A549 (cell line): ENCODE measurements around the gene EXOC2. TPM values are rescaled to one million over a fixed set of nuclear protein-coding genes. Genes with fewer than 3 reads are reported as not detected.

ENCODE experiments used
- ATAC-seq, 2 experiments: fragments of 200-7000 bp in 1 of 2; fragments of >200 bp in 1 of 2; cut with Nextera tagmentation in 1 of 2; cut with Tn5 transposase in 1 of 2; 3 replicates each; pipeline versions ENCODE4 v1.8.0 to v1.9.1; 2018 to 2020; ENCODE audit warnings: mild to moderate bottlenecking in 1 of 2, moderate library complexity in 1 of 2
- CTCF ChIA-PET: fragments of 300-600 bp; sonication (Branson Sonifier 250); formaldehyde crosslinking; extraction: SDS; loops from one replicate; lab custom pipeline; 2021; ENCODE audit warnings: antibody characterized with exemption, inconsistent platforms; lab: Yijun Ruan, JAX
- POLR2A ChIA-PET: fragments of 350-600 bp; formaldehyde crosslinking; extraction: SDS; loops from one replicate; lab custom pipeline; 2021; ENCODE audit warnings: antibody characterized with exemption, inconsistent platforms; lab: Yijun Ruan, JAX
- DNase-seq, 2 experiments: peaks; one replicate each; pipeline versions ENCODE4 v3.0.0 to v3.0.0-alpha.2; 2011 to 2016; ENCODE audit warnings: low read depth in 1 of 2, low spot score in 1 of 2
- FAIRE-seq: peaks from 2 replicates; lab custom pipeline; 2011; peaks lifted over from hg19 to GRCh38; lab: Jason Lieb, UNC
- H3K27ac ChIP-seq, 2 experiments: fragments of >200 bp; sonication (Bioruptor Twin); formaldehyde crosslinking; 3 replicates each; pipeline ENCODE4 v1.5.1; 2016 to 2017
- H3K4me1 ChIP-seq: fragments of >200 bp; sonication (Bioruptor Twin); formaldehyde crosslinking; 3 replicates; pipeline ENCODE4 v1.6.1; 2016
- H3K4me2 ChIP-seq: fragments of >200 bp; sonication (Bioruptor Twin); formaldehyde crosslinking; 3 replicates; pipeline ENCODE4 v1.6.1; 2016
- H3K4me3 ChIP-seq: fragments of >200 bp; sonication (Bioruptor Twin); formaldehyde crosslinking; 3 replicates; pipeline ENCODE4 v1.5.1; 2016
- H3K9me3 ChIP-seq: fragments of >200 bp; sonication (Bioruptor Twin); formaldehyde crosslinking; 3 replicates; pipeline ENCODE4 v1.6.1; 2016
- CBX2 ChIP-seq: fragments of 200-600 bp; sonication (generic); IDR thresholded peaks from 2 replicates; pipeline ENCODE4 v1.6.1; 2016; ENCODE audit warnings: low read depth, mild to moderate bottlenecking, borderline replicate concordance
- CBX8 ChIP-seq: fragments of 200-600 bp; sonication (generic); IDR thresholded peaks from 2 replicates; pipeline ENCODE4 v1.6.1; 2016
- CHD4 ChIP-seq: fragments of 200-600 bp; sonication (generic); IDR thresholded peaks from 2 replicates; pipeline ENCODE4 v1.6.1; 2016; ENCODE audit warnings: antibody characterized with exemption, mild to moderate bottlenecking, borderline replicate concordance
- EP300 ChIP-seq, 2 experiments: fragments of >200 bp; sonication (Bioruptor Twin); formaldehyde crosslinking; IDR thresholded peaks; 2 replicates in 1 of 2; 3 replicates in 1 of 2; pipeline ENCODE4 v1.6.1; 2016 to 2017
- FOSB ChIP-seq: fragments of 250-450 bp; sonication (Bioruptor Pico); IDR thresholded peaks from 2 replicates; pipeline ENCODE4 v1.5.0; 2020; ENCODE audit warnings: mild to moderate bottlenecking, moderate library complexity
- FOXS1 ChIP-seq: fragments of 250-450 bp; sonication (Bioruptor Pico); IDR thresholded peaks from 2 replicates; pipeline ENCODE4 v1.5.0; 2020; ENCODE audit warnings: mild to moderate bottlenecking, moderate library complexity
- GATA3 ChIP-seq: IDR thresholded peaks from 2 replicates; pipeline ENCODE4 v1.6.1; 2012; ENCODE audit warnings: borderline replicate concordance
- HEYL ChIP-seq: fragments of 250-450 bp; sonication (Bioruptor Pico); IDR thresholded peaks from 2 replicates; pipeline ENCODE4 v1.8.0; 2021; ENCODE audit warnings: mild to moderate bottlenecking, moderate library complexity
- HOXA7 ChIP-seq: fragments of 250-450 bp; sonication (Bioruptor Pico); IDR thresholded peaks from 2 replicates; pipeline ENCODE4 v1.5.0; 2020; ENCODE audit warnings: mild to moderate bottlenecking, moderate library complexity
- HOXB13 ChIP-seq: fragments of 250-450 bp; sonication (Bioruptor Pico); IDR thresholded peaks from 2 replicates; pipeline ENCODE4 v1.5.0; 2020; ENCODE audit warnings: low read depth, mild to moderate bottlenecking, moderate library complexity
- KDM1A ChIP-seq: fragments of 200-600 bp; sonication (generic); IDR thresholded peaks from 2 replicates; pipeline ENCODE4 v1.6.1; 2016; ENCODE audit warnings: low read depth, mild to moderate bottlenecking
- MAFK ChIP-seq: fragments of 450-650 bp; IDR thresholded peaks from 2 replicates; pipeline ENCODE4 v1.6.1; 2014; ENCODE audit not compliant: partially characterized antibody
- MAZ ChIP-seq: fragments of 150-350 bp; IDR thresholded peaks from 2 replicates; pipeline ENCODE4 v1.6.1; 2014; ENCODE audit warnings: antibody characterized with exemption, low read depth, low read length, borderline replicate concordance
- MYC ChIP-seq: IDR thresholded peaks from 2 replicates; pipeline ENCODE4 v1.6.1; 2012; ENCODE audit warnings: mild to moderate bottlenecking, inconsistent platforms, low read length, improper control_type of control experiment, borderline replicate concordance
- RFX5 ChIP-seq: fragments of 450-650 bp; IDR thresholded peaks from 2 replicates; pipeline ENCODE4 v1.7.1; 2014; ENCODE audit warnings: antibody characterized with exemption, mild to moderate bottlenecking, moderate library complexity
- SMC3 ChIP-seq: fragments of >200 bp; sonication (Bioruptor Twin); formaldehyde crosslinking; IDR thresholded peaks from 3 replicates; pipeline ENCODE4 v1.6.1; 2018; ENCODE audit warnings: inconsistent platforms
- TFCP2L1 ChIP-seq: fragments of 250-450 bp; sonication (Bioruptor Pico); IDR thresholded peaks from 2 replicates; pipeline ENCODE4 v1.5.0; 2021; ENCODE audit warnings: mild to moderate bottlenecking
- TP53 ChIP-seq: fragments of 250-450 bp; sonication (Bioruptor Pico); IDR thresholded peaks from 2 replicates; pipeline ENCODE4 v1.5.0; 2021; ENCODE audit warnings: mild to moderate bottlenecking, moderate library complexity
- ZSCAN20 ChIP-seq: fragments of 250-450 bp; sonication (Bioruptor Pico); IDR thresholded peaks from 2 replicates; pipeline ENCODE4 v1.8.0; 2022; ENCODE audit warnings: mild to moderate bottlenecking, moderate library complexity
- WGBS: methylation state at CpG from one replicate; pipeline ENCODE4 v1.1.6; 2017; ENCODE audit errors: missing lambda C conversion rate; 5-methylcytosine and 5-hydroxymethylcytosine counted together
- polyA plus RNA-seq, 4 experiments: library from polyadenylated mRNA; depleted of rRNA in 3 of 4; stranded (reverse); fragments of >200 nt; fragmentation: RNase III in 1 of 4; extraction: RNeasy Plus Mini Kit Qiagen cat#74134 plus additional on column Dnase treatment in 1 of 4; gene quantifications; 2 replicates in 3 of 4; 3 replicates in 1 of 4; pipeline ENCODE4 v1.2.3, GENCODE V29; 2011 to 2017
- TF ChIP-seq, protein P1 (sequence below): fragments of 250-450 bp; sonication (Bioruptor Pico); IDR thresholded peaks from 2 replicates; pipeline ENCODE4 v1.5.0; 2020; ENCODE audit warnings: low read depth, mild to moderate bottlenecking, moderate library complexity
- TF ChIP-seq, protein P2 (sequence below): IDR thresholded peaks from 2 replicates; pipeline ENCODE4 v1.6.1; 2012
- TF ChIP-seq, protein P3 (sequence below): fragments of 250-450 bp; sonication (Bioruptor Pico); IDR thresholded peaks from 2 replicates; pipeline ENCODE4 v1.5.0; 2021; ENCODE audit warnings: mild to moderate bottlenecking, moderate library complexity, borderline replicate concordance
- TF ChIP-seq, protein P4 (sequence below): IDR thresholded peaks from 2 replicates; pipeline ENCODE4 v1.6.1; 2012
- TF ChIP-seq, protein P5 (sequence below): fragments of 150-350 bp; IDR thresholded peaks from 2 replicates; pipeline ENCODE4 v1.6.1; 2014; ENCODE audit warnings: low read depth, mild to moderate bottlenecking, low read length
- TF ChIP-seq, protein P6 (sequence below): fragments of >200 bp; sonication (Bioruptor Twin); formaldehyde crosslinking; IDR thresholded peaks from 3 replicates; pipeline ENCODE4 v1.6.1; 2016
- TF ChIP-seq, protein P7 (sequence below): fragments of >200 bp; sonication (Bioruptor Twin); formaldehyde crosslinking; IDR thresholded peaks from 3 replicates; pipeline ENCODE4 v1.5.1; 2016

EXOC2 gene
- polyA plus RNA-seq, 2 of the 4 experiments (the other 2 are of a cell fraction), result 13.3 to 22.9 TPM

DNA sequence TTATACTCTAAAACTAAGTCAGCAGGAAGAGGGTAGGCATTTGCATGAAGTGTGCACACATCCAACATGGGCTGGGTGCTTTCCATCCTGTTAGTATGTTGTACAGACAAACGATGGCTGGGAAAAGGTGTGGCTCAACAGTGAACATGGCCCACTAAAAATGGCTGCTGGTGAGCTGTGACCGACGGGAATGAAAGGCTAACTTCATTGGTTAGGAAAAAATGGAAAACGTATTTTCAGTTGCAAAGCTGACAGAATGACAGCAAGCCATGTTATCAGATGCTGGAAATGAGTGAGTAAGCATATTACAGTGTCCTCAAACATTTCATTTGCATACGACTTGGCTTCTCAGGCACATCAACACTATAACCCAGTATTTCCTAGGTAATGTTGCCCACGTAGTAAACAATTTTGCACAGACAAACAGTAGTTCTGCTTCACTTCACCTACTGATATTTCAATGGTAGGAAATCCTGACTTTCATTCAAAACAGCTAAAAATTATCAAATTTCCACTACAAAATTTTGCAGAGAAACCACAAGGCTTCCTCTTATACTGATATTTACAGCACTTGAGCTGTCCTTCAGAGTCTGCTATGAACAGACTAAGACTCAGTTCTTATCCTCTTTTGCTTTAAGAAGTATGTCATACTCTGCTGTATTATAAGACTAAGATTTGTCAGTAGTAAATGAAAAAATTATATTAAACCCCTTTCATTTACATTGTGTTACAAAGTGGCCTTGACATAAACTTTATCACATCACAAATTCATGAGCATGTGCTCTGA, 202.5 kb downstream of the EXOC2 start:
- no peak for ATAC-seq
- WGBS, result 83% methylated on average over 6 of the region's 6 CpGs

DNA sequence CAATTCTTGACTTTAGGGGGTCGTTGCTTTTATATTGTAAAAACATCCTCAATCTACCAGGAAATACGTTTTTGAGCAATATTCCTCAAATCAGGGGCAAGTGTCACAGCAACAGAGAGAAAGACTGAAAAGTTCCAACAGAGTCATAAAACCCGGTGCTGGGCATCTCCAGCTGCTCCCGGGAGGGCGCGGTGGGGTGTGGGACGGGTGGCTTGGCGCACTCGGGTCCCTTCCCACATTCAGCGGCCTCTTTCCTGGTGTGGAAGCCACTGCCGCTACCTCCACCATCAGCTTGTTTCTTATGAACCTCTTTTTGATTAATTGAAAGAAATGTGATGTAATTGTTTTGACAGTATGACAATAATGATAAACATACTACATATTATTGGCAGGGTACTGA, 203.2 kb downstream of the EXOC2 start:
- Histone ChIP-seq H3K4me1 (no peaks in the 10 kb centered on the region), H3K4me3 (no peak overlapping the region), H3K9me3 (no peaks in the 10 kb centered on the region), H3K27ac (no peak overlapping the region), H3K4me2 (no peak overlapping the region)
- no peak for DNase-seq
- CTCF ChIA-PET, result no interaction called here
- FAIRE-seq, result no peak
- WGBS, result 85% methylated on average over 11 of the region's 11 CpGs
- ATAC-seq, result no peak
- POLR2A ChIA-PET, result no interaction called here
- TF ChIP-seq RFX5 (no peak), SMC3 (no peak), KDM1A (no peak), HOXA7 (CRISPR knock-in tag) (no peak), MAZ (no peak), GATA3 (no peak), EP300 (IDR thresholded peaks at IDR 0.05) (no peak), FOSB (CRISPR knock-in tag) (no peak), CBX2 (no peak)
- TF ChIP-seq, protein P1, sequence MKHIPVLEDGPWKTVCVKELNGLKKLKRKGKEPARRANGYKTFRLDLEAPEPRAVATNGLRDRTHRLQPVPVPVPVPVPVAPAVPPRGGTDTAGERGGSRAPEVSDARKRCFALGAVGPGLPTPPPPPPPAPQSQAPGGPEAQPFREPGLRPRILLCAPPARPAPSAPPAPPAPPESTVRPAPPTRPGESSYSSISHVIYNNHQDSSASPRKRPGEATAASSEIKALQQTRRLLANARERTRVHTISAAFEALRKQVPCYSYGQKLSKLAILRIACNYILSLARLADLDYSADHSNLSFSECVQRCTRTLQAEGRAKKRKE (CRISPR knock-in tag), result no peak
- TF ChIP-seq, protein P2, sequence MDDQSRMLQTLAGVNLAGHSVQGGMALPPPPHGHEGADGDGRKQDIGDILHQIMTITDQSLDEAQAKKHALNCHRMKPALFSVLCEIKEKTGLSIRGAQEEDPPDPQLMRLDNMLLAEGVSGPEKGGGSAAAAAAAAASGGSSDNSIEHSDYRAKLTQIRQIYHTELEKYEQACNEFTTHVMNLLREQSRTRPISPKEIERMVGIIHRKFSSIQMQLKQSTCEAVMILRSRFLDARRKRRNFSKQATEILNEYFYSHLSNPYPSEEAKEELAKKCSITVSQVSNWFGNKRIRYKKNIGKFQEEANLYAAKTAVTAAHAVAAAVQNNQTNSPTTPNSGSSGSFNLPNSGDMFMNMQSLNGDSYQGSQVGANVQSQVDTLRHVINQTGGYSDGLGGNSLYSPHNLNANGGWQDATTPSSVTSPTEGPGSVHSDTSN, result no peak
- TF ChIP-seq, protein P3, sequence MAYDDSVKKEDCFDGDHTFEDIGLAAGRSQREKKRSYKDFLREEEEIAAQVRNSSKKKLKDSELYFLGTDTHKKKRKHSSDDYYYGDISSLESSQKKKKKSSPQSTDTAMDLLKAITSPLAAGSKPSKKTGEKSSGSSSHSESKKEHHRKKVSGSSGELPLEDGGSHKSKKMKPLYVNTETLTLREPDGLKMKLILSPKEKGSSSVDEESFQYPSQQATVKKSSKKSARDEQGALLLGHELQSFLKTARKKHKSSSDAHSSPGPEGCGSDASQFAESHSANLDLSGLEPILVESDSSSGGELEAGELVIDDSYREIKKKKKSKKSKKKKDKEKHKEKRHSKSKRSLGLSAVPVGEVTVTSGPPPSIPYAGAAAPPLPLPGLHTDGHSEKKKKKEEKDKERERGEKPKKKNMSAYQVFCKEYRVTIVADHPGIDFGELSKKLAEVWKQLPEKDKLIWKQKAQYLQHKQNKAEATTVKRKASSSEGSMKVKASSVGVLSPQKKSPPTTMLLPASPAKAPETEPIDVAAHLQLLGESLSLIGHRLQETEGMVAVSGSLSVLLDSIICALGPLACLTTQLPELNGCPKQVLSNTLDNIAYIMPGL (CRISPR knock-in tag), result no peak

More for the DNA sequence above, 202.5 kb downstream of the EXOC2 start:
- H3K4me3 ChIP-seq, result no peak overlapping the region
- ChIA-PET CTCF (no interaction called here), POLR2A (no interaction called here)
- no peaks in the 10 kb centered on the region for H3K4me1 ChIP-seq
- DNase-seq (no peak), FAIRE-seq (no peak)
- TF ChIP-seq, protein P4, sequence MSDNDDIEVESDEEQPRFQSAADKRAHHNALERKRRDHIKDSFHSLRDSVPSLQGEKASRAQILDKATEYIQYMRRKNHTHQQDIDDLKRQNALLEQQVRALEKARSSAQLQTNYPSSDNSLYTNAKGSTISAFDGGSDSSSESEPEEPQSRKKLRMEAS, result no peak
- TF ChIP-seq FOSB (CRISPR knock-in tag), result no peak
- TF ChIP-seq, protein P5, sequence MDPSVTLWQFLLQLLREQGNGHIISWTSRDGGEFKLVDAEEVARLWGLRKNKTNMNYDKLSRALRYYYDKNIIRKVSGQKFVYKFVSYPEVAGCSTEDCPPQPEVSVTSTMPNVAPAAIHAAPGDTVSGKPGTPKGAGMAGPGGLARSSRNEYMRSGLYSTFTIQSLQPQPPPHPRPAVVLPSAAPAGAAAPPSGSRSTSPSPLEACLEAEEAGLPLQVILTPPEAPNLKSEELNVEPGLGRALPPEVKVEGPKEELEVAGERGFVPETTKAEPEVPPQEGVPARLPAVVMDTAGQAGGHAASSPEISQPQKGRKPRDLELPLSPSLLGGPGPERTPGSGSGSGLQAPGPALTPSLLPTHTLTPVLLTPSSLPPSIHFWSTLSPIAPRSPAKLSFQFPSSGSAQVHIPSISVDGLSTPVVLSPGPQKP, result no peak
- no peak for TF ChIP-seq MYC
- no peak for TF ChIP-seq HEYL (CRISPR knock-in tag)
- TF ChIP-seq CHD4, result no peak
- TF ChIP-seq TFCP2L1 (CRISPR knock-in tag), result no peak
- TF ChIP-seq TP53 (CRISPR knock-in tag), result no peak
- no peak for TF ChIP-seq MAFK
- TF ChIP-seq HOXB13 (CRISPR knock-in tag), result no peak
- TF ChIP-seq, protein P6, sequence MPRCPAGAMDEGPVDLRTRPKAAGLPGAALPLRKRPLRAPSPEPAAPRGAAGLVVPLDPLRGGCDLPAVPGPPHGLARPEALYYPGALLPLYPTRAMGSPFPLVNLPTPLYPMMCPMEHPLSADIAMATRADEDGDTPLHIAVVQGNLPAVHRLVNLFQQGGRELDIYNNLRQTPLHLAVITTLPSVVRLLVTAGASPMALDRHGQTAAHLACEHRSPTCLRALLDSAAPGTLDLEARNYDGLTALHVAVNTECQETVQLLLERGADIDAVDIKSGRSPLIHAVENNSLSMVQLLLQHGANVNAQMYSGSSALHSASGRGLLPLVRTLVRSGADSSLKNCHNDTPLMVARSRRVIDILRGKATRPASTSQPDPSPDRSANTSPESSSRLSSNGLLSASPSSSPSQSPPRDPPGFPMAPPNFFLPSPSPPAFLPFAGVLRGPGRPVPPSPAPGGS, result no peak
- TF ChIP-seq, protein P7, sequence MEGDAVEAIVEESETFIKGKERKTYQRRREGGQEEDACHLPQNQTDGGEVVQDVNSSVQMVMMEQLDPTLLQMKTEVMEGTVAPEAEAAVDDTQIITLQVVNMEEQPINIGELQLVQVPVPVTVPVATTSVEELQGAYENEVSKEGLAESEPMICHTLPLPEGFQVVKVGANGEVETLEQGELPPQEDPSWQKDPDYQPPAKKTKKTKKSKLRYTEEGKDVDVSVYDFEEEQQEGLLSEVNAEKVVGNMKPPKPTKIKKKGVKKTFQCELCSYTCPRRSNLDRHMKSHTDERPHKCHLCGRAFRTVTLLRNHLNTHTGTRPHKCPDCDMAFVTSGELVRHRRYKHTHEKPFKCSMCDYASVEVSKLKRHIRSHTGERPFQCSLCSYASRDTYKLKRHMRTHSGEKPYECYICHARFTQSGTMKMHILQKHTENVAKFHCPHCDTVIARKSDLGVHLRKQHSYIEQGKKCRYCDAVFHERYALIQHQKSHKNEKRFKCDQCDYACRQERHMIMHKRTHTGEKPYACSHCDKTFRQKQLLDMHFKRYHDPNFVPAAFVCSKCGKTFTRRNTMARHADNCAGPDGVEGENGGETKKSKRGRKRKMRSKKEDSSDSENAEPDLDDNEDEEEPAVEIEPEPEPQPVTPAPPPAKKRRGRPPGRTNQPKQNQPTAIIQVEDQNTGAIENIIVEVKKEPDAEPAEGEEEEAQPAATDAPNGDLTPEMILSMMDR, result no peak
- no peak for TF ChIP-seq CBX8
- no peak for TF ChIP-seq FOXS1
- TF ChIP-seq ZSCAN20 (CRISPR knock-in tag), result no peak
- no peak for TF ChIP-seq KDM1A
- TF ChIP-seq SMC3, result no peak
- H3K4me2 ChIP-seq, result no peak overlapping the region
- H3K27ac ChIP-seq, result no peak overlapping the region
- H3K9me3 ChIP-seq, result no peaks in the 10 kb centered on the region
